ENCODE measurements around the gene LIG1.
A peak's percentile ranks its signal among the peaks of the same experiment; 100 is the strongest.

The LIG1 gene

GRCh38 chr19:48069435-48069834, 100.7 kb downstream of the LIG1 start:
- Histone ChIP-seq H3K27ac (no peak overlapping the region), H3K4me3 (ENCODE audit: low read depth, low read length) (no peak overlapping the region), H3K9me3 (ENCODE audit: severe bottlenecking) (peaks cover 6% of the 10 kb centered on the region), H3K36me3 (no peaks in the 10 kb centered on the region), H3K27me3 (ENCODE audit: insufficient read depth, low read depth, severe bottlenecking) (no peaks in the 10 kb centered on the region)
- DNase-seq: no peak
- TF ChIP-seq CTCF (IDR thresholded peaks at IDR 0.05; ENCODE audit: low read depth, low read length): peak; percentile 24; the same call in 1 of the 2 replicates

Measured in WERI-Rb-1 (cell line).